ENCODE results near the gene TP63. TPM values are rescaled to one million over a fixed set of nuclear protein-coding genes. Genes with fewer than 3 reads are reported as not detected.

TP63 gene
- total RNA-seq, 3 donors from 2014 or later (not counting 1 experiment from before 2014, with no cell fraction given) = 0.30 TPM; not detected in 2

GRCh38 chr3:189821262-189821661, 190.1 kb downstream of the TP63 start:
- intact Hi-C loops (cut with micrococcal nuclease) = no loop called here
- Histone ChIP-seq H3K9me3 (ENCODE audit: control insufficient read depth, insufficient read depth, low read length) (no peaks in the 10 kb centered on the region), H3K27me3 (ENCODE audit: control insufficient read depth, insufficient read depth, low read length) (no peaks in the 10 kb centered on the region), H3K36me3 (ENCODE audit: control insufficient read depth, insufficient read depth, low read length) (no peaks in the 10 kb centered on the region), H3K4me1 (ENCODE audit: control insufficient read depth, insufficient read depth, low read length) (no peaks in the 10 kb centered on the region), H3K27ac (ENCODE audit: low read length) (no peak overlapping the region), H3K4me3 (ENCODE audit: low read length) (no peak overlapping the region)
- Mint-ChIP-seq H3K27ac (no peak overlapping the region), H3K4me3 (no peak overlapping the region), H3K9me3 (no peaks in the 10 kb centered on the region), H3K27me3 (ENCODE audit: low read depth in 2 of 2) (no peaks in the 10 kb centered on the region), H3K36me3 (no peaks in the 10 kb centered on the region), H3K4me1 (no peaks in the 10 kb centered on the region)
- ATAC-seq = no peak
- DNase-seq = no peak
- TF ChIP-seq CTCF (IDR thresholded peaks at IDR 0.05) = no peak
- 58% methylated on average over 3 of the region's 4 CpGs for WGBS (ENCODE audit: insufficient coverage)

GRCh38 chr3:189822726-189823125, 191.5 kb downstream of the TP63 start:
- TF ChIP-seq CTCF (IDR thresholded peaks at IDR 0.05) = no peak
- Mint-ChIP-seq H3K9me3 (peaks cover 4% of the 10 kb centered on the region in 2 donors), H3K4me3 (no peak overlapping the region), H3K4me1 (no peaks in the 10 kb centered on the region), H3K27me3 (ENCODE audit: low read depth in 2 of 2) (no peaks in the 10 kb centered on the region), H3K36me3 (no peaks in the 10 kb centered on the region), H3K27ac (no peak overlapping the region)
- H3K9me3 ChIP-seq (ENCODE audit: control insufficient read depth, insufficient read depth, low read length) = no peaks in the 10 kb centered on the region
- intact Hi-C loops (cut with micrococcal nuclease) = no loop called here
- no peak overlapping the region for H3K27ac ChIP-seq (ENCODE audit: low read length)
- H3K4me3 ChIP-seq (ENCODE audit: low read length) = no peak overlapping the region
- WGBS (ENCODE audit: insufficient coverage) = 66% methylated on average over 3 of the region's 3 CpGs
- ATAC-seq (no peak), DNase-seq (no peak)
- H3K36me3 ChIP-seq (ENCODE audit: control insufficient read depth, insufficient read depth, low read length) = no peaks in the 10 kb centered on the region
- H3K4me1 ChIP-seq (ENCODE audit: control insufficient read depth, insufficient read depth, low read length) = no peaks in the 10 kb centered on the region
- no peaks in the 10 kb centered on the region for H3K27me3 ChIP-seq (ENCODE audit: control insufficient read depth, insufficient read depth, low read length)

- 83% methylated on average over 4 of the region's 5 CpGs for WGBS (ENCODE audit: insufficient coverage)
- H3K36me3 Mint-ChIP-seq = no peaks in the 10 kb centered on the region
- Histone ChIP-seq H3K4me1 (ENCODE audit: control insufficient read depth, insufficient read depth, low read length) (no peaks in the 10 kb centered on the region), H3K36me3 (ENCODE audit: control insufficient read depth, insufficient read depth, low read length) (no peaks in the 10 kb centered on the region), H3K27me3 (ENCODE audit: control insufficient read depth, insufficient read depth, low read length) (no peaks in the 10 kb centered on the region), H3K4me3 (ENCODE audit: low read length) (no peak overlapping the region), H3K9me3 (ENCODE audit: control insufficient read depth, insufficient read depth, low read length) (no peaks in the 10 kb centered on the region), H3K27ac (ENCODE audit: low read length) (no peak overlapping the region)
- TF ChIP-seq CTCF (IDR thresholded peaks at IDR 0.05) = no peak
- no peak overlapping the region for H3K4me3 Mint-ChIP-seq
- DNase-seq = no peak
- no peaks in the 10 kb centered on the region for H3K4me1 Mint-ChIP-seq
- H3K27me3 Mint-ChIP-seq (ENCODE audit: low read depth in 2 of 2) = no peaks in the 10 kb centered on the region
- no peak for ATAC-seq
- no peak overlapping the region for H3K27ac Mint-ChIP-seq
- H3K9me3 Mint-ChIP-seq = peaks cover 4% of the 10 kb centered on the region in 2 donors
- intact Hi-C loops (cut with micrococcal nuclease) = no loop called here
These were observed 193.6 kb downstream of the TP63 start for GRCh38 chr3:189824629-189825312.

- no peaks in the 10 kb centered on the region for H3K4me1 Mint-ChIP-seq
- DNase-seq (no peak), ATAC-seq (no peak)
- 89% methylated on average over 2 of the region's 3 CpGs for WGBS (ENCODE audit: insufficient coverage)
- Histone ChIP-seq H3K27ac (ENCODE audit: low read length) (no peak overlapping the region), H3K4me3 (ENCODE audit: low read length) (no peak overlapping the region), H3K27me3 (ENCODE audit: control insufficient read depth, insufficient read depth, low read length) (no peaks in the 10 kb centered on the region), H3K4me1 (ENCODE audit: control insufficient read depth, insufficient read depth, low read length) (no peaks in the 10 kb centered on the region), H3K36me3 (ENCODE audit: control insufficient read depth, insufficient read depth, low read length) (no peaks in the 10 kb centered on the region), H3K9me3 (ENCODE audit: control insufficient read depth, insufficient read depth, low read length) (no peaks in the 10 kb centered on the region)
- intact Hi-C loops (cut with micrococcal nuclease) = no loop called here
- no peaks in the 10 kb centered on the region for H3K27me3 Mint-ChIP-seq (ENCODE audit: low read depth in 2 of 2)
- H3K9me3 Mint-ChIP-seq = peaks cover 4% of the 10 kb centered on the region in 2 donors
- no peak overlapping the region for H3K27ac Mint-ChIP-seq
- H3K36me3 Mint-ChIP-seq = no peaks in the 10 kb centered on the region
- TF ChIP-seq CTCF (IDR thresholded peaks at IDR 0.05) = no peak
- H3K4me3 Mint-ChIP-seq = no peak overlapping the region
These were observed 195.4 kb downstream of the TP63 start for GRCh38 chr3:189826566-189826965.

Measured in natural killer cell (primary cell).